HG03135 (cell line): ENCODE data around the gene KRT17.
"Not testable (repeated sequence)": the region's sequence is repeated elsewhere in the genome, so short reads cannot be mapped to it uniquely, and the experiment has no call there.

Source experiments
- ATAC-seq: cut with Tn5 transposase; IDR thresholded peaks from one replicate; pipeline ENCODE4 v1.9.1; 2021; ENCODE audit warnings: mild to moderate bottlenecking, moderate library complexity; ENCODE audit not compliant: unreplicated experiment

The KRT17 gene

DNA sequence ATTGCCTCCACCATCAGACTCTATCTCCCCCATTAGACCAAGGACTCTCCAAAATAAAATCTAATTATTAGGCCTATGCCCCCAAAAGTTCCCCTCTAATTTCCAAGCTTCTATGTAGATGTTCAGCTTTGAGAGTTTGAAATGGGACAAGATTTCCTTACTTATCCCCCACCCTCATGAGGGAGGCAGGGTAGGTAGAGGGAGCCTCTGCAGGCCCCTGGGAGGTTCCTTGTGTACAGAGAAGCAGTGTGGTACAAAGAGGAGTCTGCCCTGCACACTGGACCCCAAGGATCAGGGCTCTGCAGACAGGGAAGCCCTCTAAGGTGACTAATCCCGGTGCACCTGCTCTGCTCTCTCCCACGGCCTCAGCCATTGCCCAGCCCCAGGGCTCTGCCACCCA lies 2.5 kb downstream of the KRT17 start:
- no peak for ATAC-seq

DNA sequence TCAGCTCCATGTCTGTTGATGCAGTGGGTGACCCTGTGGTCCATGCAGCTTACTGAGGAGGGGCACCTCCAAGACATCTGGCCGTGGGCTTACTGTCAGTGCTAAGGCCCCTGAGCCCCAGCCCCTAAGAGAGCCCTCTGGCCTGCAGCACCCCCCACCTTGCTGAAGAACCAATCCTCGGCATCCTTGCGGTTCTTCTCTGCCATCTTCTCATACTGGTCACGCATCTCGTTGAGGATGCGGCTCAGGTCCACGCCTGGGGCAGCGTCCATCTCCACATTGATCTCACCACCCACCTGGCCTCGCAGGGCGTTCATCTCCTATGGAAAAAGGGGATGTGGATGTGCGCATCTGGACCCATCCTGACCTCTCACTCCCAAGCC lies 2.9 kb downstream of the KRT17 start:
- ATAC-seq, result not testable (repeated sequence)

DNA sequence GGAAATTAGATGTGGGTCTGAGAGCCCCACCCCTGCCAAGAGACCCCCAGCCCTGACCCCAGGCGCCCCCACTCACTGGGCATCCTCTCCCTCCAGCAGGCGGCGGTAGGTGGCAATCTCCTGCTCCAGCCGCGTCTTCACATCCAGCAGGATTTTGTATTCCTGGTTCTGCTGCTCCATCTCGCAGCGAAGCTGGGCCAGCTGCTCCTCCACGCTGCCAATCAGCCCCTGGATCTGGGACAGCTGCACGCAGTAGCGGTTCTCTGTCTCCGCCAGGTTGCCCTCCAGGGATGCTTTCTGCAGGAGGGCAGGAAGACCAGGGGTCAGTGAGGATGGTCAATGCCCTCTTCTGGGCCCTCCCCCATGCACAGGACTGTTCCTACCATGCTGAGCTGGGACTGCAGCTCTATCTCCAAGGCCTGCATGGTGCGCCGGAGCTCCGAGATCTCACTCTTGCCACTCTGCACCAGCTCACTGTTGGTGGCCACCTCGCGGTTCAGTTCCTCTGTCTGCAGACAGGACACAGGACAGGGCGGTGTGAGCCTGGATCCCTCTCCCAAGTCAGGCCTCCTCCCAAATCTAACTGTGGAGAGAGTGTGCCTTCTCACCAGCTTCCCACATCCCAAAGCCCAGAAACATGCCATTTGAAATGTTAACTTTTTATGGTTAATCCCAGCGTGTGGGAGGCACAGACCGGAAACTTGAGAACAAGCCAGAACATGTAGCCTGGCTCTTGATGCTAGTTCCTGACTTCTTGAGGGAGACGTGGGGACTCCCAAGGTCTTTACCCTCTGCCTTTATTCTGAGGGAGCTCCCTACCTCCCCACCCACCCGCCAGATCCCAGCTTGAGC lies 3.6 kb downstream of the KRT17 start:
- ATAC-seq, result no peak

DNA sequence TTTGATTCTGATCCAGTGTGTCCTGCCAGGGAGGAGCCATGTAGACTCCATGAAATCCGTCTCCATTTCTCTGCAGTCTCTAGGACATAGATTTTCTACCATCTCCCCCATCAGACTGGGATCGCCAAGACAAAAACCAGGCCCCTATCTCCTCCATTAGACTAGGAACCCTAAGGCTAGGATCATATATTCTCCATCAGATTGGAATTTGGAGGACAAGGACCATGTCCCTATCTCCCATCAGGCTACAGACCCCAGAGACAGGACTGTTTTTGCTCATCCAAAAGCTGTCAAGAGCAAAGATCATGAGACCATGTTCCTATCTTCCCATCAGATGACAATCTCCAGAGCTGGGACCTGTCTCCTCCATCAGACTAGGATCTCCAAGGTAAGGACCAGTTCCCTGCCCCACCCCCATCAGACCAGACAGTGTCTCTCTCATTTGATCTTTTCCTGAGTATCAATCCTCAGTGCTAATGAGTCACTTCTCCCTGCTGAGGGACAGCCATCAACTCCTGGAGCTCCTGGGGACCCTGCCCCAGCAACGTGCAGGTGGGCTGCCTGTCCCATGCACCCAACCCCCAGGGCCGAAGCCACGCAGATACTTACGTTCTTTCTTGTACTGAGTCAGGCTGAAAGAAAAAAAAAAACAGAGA lies 4.3 kb downstream of the KRT17 start:
- not testable (repeated sequence) for ATAC-seq

DNA sequence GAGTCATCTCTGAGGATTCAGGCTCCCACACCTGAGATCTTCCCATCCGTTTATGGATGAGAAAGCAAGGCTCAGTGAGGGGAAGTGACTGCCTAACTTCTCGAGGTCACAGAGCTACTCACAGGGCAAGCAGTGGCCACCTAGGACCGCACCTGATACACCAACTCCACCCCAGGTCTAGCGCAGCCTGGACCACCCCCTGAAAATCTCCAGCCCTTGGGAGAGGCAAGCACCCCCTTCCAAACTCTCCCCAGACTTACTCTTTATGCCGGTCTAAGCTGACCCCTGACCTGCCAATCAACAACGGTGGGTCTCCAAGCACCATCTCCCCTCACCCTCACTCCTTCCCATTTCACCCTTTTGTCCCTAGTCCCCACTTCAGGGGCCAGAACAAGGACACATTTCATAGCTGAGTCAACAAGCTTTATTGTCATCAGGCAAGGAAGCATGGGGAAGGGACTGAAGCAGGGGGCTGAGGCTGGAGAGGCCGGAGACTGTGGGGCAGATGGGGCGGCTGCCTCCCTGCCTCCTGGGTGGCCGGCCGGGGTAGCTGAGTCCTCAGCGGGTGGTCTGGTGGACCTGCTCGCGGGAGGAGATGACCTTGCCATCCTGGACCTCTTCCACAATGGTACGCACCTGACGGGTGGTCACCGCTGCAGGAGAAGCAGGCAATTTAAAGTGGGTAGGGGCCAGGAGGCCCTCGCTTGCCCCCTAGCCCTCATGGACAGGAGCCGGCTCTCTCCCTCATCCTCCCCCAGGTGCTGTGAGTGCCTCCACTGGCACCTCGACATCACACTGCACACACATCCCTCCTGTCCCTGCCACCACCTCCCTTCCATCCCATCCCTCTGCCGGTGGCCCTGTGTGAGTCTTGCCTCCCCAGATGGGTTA lies 5.1 kb downstream of the KRT17 start:
- ATAC-seq, result no peak

DNA sequence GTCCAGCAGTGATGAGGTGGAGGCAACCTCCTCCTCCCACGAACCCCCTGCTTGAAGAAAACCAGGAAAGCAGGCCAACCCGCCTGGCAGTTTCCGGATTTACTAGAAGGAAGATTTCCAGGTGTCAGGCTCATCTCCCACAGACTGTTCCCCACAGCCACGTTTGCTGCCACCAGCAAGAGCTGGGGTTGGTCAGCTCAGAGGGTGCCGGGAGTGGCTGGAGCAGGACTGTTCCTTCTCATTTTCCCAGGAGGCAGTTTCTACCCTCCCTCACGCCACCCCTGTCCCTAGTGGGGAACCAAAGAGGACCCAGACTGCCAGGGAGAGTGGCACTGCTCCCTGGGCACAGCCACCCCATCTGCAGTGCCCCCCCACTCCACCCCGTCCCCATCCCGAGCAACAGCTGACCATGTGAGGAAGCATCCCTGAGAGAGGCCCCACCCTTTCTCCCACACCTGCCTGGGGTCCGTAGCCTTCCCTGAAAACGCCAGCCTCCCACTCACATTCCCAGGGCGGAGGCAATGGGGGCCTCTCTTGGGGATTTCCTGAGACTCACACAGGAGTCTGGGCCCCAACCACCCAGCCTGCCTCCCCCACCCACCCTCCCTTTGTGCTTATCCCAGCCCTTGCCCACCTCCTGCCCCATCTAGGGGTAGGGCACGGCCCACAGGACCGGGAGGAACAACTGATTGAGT lies 5.9 kb downstream of the KRT17 start:
- no peak for ATAC-seq

DNA sequence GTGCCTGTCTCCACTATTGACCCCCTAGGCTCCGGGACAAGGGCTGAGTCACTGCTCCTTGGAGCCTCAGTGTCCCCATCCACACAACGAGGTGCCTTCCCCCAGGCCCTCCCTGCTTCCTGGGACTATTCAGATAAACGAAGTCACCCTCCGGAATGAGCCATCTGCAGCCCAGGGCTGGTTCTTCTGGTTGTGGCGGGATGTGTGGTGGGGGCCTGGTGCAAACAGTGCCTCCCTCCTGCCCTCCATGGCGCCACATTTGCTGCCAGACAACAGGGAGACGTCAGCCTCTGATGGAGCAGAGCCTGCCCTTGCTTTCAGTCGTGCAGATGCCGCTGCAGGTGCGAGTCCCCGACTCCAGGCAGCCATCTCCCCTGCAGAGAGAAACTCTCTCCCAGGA lies 6.7 kb downstream of the KRT17 start:
- no peak for ATAC-seq

DNA sequence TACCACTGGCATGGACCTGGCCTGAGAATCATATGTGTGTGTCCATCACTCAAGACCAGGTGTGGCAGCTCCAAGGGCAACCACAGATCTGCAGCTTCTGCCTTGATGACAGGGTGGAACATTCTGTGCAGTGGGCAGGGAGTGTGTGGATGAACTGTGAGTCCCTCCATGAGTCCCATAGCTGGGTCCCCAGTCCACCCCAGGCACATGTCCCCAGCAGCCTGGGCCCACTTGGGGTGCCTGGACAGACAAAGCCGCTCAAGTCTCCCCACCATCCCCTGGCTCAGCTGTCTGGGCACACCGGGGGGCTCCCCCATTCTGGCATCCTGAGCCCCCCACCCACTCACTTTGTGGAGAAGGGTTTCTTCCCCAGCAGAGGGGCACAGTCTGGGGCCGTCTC lies 7.2 kb downstream of the KRT17 start:
- ATAC-seq, result no peak

DNA sequence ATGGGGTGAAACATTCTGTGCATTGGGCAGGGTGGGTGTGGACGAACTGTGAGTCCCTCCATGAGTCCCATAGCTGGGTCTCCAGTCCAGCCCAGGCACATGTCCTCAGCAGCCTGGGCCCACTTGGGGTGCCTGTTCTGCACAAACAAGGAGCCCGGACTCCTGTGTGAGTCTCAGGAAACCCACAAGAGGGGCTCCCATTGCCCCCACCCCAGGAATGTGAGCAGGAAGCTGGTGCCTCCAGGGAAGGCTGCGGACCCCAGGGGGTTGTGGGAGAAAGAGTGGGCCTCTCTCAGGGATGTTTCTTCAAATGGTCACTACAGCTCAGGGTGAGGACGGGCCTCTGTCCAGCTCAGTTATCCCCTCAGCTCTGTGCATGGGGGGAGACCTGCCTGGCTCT lies 7.9 kb downstream of the KRT17 start:
- ATAC-seq, result not testable (repeated sequence)

DNA sequence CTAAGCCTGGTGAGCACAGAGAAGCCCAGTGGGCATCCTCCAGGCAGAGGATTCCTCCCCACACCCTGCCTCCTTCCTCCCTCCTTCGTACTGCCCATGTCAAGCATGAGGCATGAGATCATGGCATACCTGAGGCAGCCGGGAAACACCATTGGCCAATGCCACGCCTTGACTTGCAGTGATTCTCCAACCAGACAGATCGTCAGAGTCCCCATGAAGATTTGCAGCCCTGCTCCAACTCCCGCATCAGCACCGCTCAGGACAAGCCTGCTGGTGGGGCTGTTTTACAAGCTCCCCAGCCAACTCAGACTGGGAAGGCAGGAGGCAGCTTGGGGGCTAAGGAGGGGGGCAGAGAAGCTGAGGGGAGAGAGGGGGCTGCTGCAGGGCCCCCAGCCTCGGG lies 8.9 kb downstream of the KRT17 start:
- no peak for ATAC-seq

DNA sequence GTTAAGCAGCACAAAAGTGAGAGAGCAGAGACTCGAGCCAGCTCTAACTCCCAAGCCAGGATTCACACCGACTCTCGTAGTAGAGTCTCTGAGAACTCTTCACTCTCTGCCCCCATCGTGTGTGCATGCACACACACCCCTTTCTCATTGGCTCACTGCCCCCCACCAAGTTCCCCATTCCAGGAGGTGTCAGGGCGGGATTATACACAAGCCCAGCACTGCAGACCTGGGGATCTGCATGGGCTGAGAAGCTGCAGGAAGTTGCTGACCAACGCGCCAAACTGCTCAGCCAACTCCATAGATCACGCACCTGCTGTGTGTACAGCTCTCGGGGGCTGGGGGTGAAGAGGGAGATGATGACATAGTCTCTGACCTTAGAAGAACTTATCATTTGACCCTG lies 9.6 kb downstream of the KRT17 start:
- not testable (repeated sequence) for ATAC-seq

DNA sequence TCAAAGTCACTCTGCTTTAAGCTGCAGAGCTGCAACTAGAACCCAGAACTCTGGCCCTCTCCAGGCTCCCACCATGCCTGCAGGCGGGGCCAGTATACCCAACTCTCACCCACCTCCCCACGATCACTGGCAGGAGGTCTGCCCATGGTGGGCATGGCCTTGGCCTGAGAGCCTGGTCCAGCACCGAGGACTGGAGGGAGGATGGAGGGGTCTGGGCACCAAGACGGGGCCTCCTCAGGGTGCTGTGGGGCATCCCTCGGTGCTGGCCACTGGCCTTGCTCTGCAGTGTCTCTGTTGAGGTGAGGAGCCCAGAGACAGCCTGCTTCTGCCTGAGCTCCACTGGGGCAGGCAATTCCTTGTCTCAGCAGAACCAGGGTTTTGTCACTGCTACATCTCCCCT lies 10.3 kb downstream of the KRT17 start:
- no peak for ATAC-seq

DNA sequence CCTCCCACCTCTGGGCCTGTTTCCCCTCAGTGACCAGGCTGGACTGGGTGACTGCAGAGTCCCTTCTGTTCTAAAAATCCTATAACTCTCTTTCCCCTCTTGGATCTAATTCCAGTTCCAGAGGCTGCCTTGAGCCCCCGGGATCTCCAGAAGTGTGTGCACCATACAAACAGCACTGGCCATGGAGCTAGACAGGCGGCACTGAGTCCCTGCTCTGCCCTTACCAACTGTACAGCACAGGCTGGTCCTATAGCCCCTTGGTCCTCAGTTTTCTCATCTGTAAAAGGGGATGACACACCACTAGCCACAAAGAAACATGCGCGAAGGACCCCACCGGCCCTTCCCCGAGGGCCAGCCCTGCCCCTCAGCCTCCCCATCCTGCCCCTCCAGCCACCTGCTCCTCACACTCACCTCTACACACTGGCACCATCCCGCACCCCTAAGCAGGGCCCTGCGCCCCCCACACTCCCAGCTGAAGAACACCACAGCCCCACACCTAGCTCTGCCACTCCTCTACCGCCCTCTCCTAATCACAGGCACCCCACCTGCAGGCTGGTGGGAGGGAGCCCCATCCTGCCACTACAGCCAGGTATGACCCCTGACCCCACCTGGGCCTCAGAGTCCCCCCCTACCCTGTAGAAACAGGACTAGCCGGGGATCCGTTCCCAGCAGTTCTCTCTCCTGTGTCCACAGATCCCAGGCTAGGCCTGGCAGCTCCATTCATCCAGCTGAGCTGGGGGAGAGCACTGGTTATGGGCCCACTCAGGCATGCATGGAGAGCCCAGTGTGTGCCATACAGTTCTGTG lies 10.9 kb downstream of the KRT17 start:
- ATAC-seq, result no peak

DNA sequence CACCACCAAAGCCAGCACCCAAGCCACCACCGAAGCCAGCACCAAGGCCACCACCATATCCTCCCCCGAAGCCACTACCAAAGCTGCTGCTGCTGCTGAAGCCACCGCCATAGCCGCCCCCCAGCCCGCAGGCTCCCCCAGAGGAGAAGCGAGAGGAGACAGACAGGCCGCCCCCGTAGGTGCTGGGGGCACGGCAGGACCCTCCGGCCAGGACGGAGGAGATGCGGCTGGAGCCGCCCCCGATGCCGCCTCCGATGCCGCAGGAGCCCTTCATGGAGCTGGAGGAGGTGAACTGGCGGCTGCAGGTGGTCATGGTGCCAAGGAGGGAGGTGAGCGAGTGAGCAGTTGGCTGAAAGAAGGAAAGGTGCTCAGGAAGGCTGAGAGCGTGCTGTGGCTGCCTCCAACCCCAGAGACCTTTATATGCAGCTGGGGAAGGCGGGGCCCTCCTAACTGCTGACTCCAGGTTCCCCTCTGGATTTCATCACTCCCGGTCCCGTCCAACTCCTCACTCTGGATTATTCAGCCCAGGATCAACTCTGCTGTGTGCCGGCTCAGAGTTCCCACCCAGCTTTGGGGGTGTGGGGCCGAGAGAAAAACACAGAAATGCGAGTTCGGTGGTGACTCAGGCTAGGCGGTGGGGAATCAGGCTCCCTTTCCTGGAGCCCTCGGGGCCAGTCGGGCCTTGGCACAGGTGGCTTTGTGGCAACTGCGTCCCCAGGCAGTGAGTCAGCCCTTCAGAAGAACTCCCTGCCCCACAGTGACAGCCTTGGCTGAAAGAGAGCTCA lies 11.8 kb downstream of the KRT17 start, which contains the start of gene KRT16:
Gene KRT16, minus strand, starts transcription at position 392 of the 785 bp plus-strand sequence. Its CDS starts 79 bp downstream, at position 313.
- not testable (repeated sequence) for ATAC-seq

DNA sequence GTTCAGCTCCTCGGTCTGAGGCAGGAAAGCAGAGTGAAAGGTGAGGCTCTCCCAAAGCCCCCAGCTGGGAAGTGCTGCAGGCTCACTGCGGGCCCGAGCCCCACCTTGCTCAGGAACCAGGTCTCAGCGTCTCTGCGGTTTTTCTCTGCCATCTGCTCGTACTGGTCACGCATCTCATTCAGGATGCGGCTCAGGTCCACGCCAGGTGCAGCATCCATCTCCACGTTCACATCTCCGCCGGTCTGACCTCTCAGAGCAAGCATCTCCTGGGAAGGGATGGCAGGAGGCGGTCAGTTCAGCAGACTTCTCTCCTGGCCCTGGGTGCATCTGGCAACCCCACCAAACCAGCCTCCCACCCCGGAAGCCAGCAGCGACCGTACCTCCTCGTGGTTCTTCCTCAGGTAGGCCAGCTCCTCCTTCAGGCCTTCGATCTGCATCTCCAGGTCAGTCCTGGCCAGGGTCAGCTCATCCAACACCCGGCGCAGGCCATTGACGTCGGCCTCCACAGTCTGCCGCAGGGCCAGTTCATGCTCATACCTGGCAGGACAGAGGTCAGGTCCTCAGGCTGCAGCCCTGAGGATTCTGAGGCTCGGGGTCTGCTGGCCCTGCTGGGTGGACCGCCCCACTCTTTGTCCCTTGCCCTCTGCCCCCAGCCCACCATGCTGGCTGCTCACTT lies 13.3 kb downstream of the KRT17 start:
- ATAC-seq, result no peak

DNA sequence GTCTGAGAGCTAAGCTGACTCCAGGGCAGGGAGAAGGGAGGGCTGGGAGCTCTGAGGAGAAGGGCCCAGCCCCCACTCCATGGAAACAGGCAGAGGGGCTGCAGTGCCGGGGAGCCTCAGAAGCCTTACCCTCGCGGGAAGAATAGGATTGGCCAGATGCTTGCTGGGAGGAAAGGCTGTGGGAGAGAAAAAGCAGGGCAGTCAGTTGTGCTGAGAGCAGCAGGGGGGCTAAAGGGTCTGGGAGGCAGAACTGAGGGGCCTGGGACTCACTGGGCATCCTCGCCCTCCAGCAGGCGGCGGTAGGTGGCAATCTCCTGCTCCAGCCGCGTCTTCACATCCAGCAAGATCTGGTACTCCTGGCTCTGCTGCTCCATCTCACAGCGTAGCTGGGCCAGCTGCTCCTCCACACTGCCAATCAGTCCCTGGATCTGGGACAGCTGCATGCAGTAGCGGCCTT lies 14.3 kb downstream of the KRT17 start:
- not testable (repeated sequence) for ATAC-seq

DNA sequence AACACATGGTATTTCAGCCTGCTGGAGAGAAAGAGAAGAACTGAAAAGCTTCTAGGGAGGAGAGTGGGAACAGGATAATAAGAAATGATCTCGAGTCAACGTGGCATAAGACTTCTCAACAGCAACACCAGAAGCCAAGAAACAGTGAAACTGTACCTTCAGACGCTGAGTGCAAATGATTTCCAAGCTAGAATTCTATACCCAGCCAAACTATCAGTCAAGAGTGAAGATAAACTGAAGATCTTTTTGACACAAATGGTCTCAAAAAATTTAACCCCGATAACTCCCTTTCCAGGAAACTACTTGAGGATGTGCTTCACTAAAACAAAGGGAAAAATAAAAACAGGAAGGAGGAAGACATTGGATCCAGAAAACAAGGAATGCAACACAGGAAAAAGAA lies 17.4 kb downstream of the KRT17 start:
- ATAC-seq, result not testable (repeated sequence)

DNA sequence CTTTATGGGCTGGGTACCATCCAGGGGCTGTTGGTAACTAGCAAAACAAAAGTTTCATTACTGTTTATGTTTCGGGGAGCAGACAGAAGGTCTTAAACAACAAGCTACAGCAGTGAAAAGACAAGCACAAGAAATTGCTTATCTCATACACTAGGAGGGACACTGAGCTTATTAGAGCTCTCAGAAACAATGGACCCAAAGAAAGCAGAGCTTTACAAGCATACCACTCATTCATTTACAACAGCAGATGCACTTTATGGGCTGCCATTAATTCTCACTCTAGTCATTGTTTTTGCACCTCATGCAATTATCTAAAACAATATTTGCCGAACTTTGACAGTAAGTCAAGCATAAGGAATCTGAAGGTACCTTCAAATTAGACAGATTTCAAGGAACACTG lies 21.9 kb downstream of the KRT17 start:
- no peak for ATAC-seq
